ENCODE results near the gene STK11.
A peak's percentile ranks its signal among the peaks of the same experiment; 100 is the strongest.

The STK11 gene

GRCh38 chr19:1247748-1248138 lies 42.2 kb downstream of the STK11 start:
- Histone ChIP-seq H2AFZ (ENCODE audit: low read length) (peak overlapping the region; percentile 86), H3K36me3 (replicated peaks; ENCODE audit: insufficient read depth, low read length) (no peaks in the 10 kb centered on the region), H3K27me3 (replicated peaks; ENCODE audit: insufficient read depth, low read length) (no peaks in the 10 kb centered on the region), H3K27ac (ENCODE audit: low read length) (peak overlapping the region; percentile 97), H4K20me1 (ENCODE audit: insufficient read depth, low read length) (no peaks in the 10 kb centered on the region), H3K4me2 (ENCODE audit: low read depth, low read length) (peak overlapping the region; percentile 93), H3F3A (ENCODE audit: insufficient read depth, low read length) (peaks cover 25% of the 10 kb centered on the region), H3K9me3 (replicated peaks; ENCODE audit: insufficient read depth, low read length) (no peaks in the 10 kb centered on the region), H3K4me1 (ENCODE audit: low read length) (peaks cover 19% of the 10 kb centered on the region), H3K4me3 (ENCODE audit: low read length) (peak overlapping the region; percentile 83), H3K9me2 (replicated peaks; ENCODE audit: insufficient read depth, low read length) (no peaks in the 10 kb centered on the region), H3K79me2 (ENCODE audit: low read length) (peaks cover 47% of the 10 kb centered on the region), H3K9ac (ENCODE audit: low read length) (peak overlapping the region; percentile 96; the same call in 1 of the 2 replicates)
- no peak for DNase-seq
- TF ChIP-seq EZH2phosphoT487 (IDR thresholded peaks at IDR 0.05; ENCODE audit: low read length) (no peak), EZH2 (optimal IDR thresholded peaks at IDR 0.05; ENCODE audit: low read depth, low read length) (no peak)
- TF ChIP-seq, protein P1, sequence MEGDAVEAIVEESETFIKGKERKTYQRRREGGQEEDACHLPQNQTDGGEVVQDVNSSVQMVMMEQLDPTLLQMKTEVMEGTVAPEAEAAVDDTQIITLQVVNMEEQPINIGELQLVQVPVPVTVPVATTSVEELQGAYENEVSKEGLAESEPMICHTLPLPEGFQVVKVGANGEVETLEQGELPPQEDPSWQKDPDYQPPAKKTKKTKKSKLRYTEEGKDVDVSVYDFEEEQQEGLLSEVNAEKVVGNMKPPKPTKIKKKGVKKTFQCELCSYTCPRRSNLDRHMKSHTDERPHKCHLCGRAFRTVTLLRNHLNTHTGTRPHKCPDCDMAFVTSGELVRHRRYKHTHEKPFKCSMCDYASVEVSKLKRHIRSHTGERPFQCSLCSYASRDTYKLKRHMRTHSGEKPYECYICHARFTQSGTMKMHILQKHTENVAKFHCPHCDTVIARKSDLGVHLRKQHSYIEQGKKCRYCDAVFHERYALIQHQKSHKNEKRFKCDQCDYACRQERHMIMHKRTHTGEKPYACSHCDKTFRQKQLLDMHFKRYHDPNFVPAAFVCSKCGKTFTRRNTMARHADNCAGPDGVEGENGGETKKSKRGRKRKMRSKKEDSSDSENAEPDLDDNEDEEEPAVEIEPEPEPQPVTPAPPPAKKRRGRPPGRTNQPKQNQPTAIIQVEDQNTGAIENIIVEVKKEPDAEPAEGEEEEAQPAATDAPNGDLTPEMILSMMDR (IDR thresholded peaks at IDR 0.05; ENCODE audit: low read length) = no peak

DNA sequence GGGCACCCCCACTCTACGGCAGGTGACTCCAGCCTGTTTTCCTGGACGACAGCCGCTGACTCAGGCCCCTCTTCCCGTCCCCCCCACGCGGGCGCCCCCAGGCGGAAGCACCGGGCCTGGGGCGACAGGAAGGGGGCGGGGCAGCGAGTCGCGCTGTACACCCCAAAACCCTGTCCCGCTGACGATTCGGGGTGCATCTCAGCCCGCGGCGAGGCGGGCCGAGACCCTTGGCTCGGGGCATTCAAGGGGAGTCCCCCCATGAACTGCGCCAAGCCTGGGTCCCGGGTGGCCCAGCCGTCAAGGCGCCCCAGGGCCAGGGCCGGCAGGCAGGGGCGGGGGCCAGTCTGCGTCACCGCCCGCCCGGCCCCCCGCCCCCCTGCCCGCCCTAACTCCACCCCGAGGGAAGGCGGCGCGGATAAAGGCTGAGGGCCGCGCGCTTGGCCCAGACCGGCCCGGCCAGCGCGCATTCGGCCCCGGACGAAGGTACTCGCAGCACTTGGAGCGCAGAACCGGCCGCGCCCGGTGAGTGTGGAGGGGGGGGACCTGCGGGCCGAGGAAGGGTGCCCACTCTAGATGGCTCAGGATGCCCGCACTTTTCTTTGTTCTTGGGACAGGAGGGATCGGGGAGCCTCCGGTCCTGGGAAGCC lies 42.7 kb downstream of the STK11 start, which contains the start of gene MIDN:
TSS of gene MIDN (plus strand) at position 445 of the 647 bp plus-strand sequence. CDS start 1,714 bp downstream, outside the sequence.
- peaks cover 25% of the 10 kb centered on the region for H3F3A ChIP-seq (ENCODE audit: insufficient read depth, low read length)
- H3K9ac ChIP-seq (ENCODE audit: low read length) = peak within 1 kb of the TSS; percentile 96
- peaks cover 19% of the 10 kb centered on the region for H3K4me1 ChIP-seq (ENCODE audit: low read length)
- H2AFZ ChIP-seq (ENCODE audit: low read length) = peak within 1 kb of the TSS; percentile 86
- H3K4me2 ChIP-seq (ENCODE audit: low read depth, low read length) = peak within 1 kb of the TSS; percentile 93
- no peaks in the 10 kb centered on the region for H3K9me3 ChIP-seq (replicated peaks; ENCODE audit: insufficient read depth, low read length)
- peak within 1 kb of the TSS; percentile 83 for H3K4me3 ChIP-seq (ENCODE audit: low read length)
- H4K20me1 ChIP-seq (ENCODE audit: insufficient read depth, low read length) = no peaks in the 10 kb centered on the region
- H3K79me2 ChIP-seq (ENCODE audit: low read length) = peaks cover 42% of the 10 kb centered on the region
- H3K36me3 ChIP-seq (replicated peaks; ENCODE audit: insufficient read depth, low read length) = no peaks in the 10 kb centered on the region
- H3K9me2 ChIP-seq (replicated peaks; ENCODE audit: insufficient read depth, low read length) = no peaks in the 10 kb centered on the region
- peak within 1 kb of the TSS; percentile 97 for H3K27ac ChIP-seq (ENCODE audit: low read length)
- TF ChIP-seq EZH2phosphoT487 (IDR thresholded peaks at IDR 0.05; ENCODE audit: low read length) = no peak
- TF ChIP-seq, protein P1 (IDR thresholded peaks at IDR 0.05; ENCODE audit: low read length) = peak; percentile 58
- no peaks in the 10 kb centered on the region for H3K27me3 ChIP-seq (replicated peaks; ENCODE audit: insufficient read depth, low read length)
- DNase-seq = peak; percentile 88

GRCh38 chr19:1248786-1249297 lies 43.3 kb downstream of the STK11 start:
- Histone ChIP-seq H3K27me3 (replicated peaks; ENCODE audit: insufficient read depth, low read length) (no peaks in the 10 kb centered on the region), H3K79me2 (ENCODE audit: low read length) (peaks cover 42% of the 10 kb centered on the region), H3F3A (ENCODE audit: insufficient read depth, low read length) (peaks cover 21% of the 10 kb centered on the region), H3K4me3 (ENCODE audit: low read length) (peak overlapping the region; percentile 83), H4K20me1 (ENCODE audit: insufficient read depth, low read length) (no peaks in the 10 kb centered on the region), H3K4me1 (ENCODE audit: low read length) (peaks cover 16% of the 10 kb centered on the region), H3K9ac (ENCODE audit: low read length) (peak overlapping the region; percentile 96), H2AFZ (ENCODE audit: low read length) (peak overlapping the region; percentile 33), H3K27ac (ENCODE audit: low read length) (peak overlapping the region; percentile 97), H3K4me2 (ENCODE audit: low read depth, low read length) (peak overlapping the region; percentile 93), H3K9me3 (replicated peaks; ENCODE audit: insufficient read depth, low read length) (no peaks in the 10 kb centered on the region), H3K9me2 (replicated peaks; ENCODE audit: insufficient read depth, low read length) (no peaks in the 10 kb centered on the region), H3K36me3 (replicated peaks; ENCODE audit: insufficient read depth, low read length) (no peaks in the 10 kb centered on the region)
- TF ChIP-seq, protein P1 (IDR thresholded peaks at IDR 0.05; ENCODE audit: low read length) = peak; percentile 80
- no peak for TF ChIP-seq EZH2phosphoT487 (IDR thresholded peaks at IDR 0.05; ENCODE audit: low read length)
- no peak for TF ChIP-seq EZH2 (optimal IDR thresholded peaks at IDR 0.05; ENCODE audit: low read depth, low read length)
- DNase-seq = peak; percentile 82

Measured in MM.1S (cell line).